Measurements from ENCODE around the gene TSSC4.

Gene TSSC4

GRCh38 chr11:2450321-2451041, 49.9 kb downstream of the TSSC4 start:
- no peak for DNase-seq

GRCh38 chr11:2451336-2451735, 50.8 kb downstream of the TSSC4 start:
- DNase-seq = no peak

GRCh38 chr11:2451916-2452315, 51.4 kb downstream of the TSSC4 start:
- DNase-seq = no peak

GRCh38 chr11:2452321-2453012, 51.9 kb downstream of the TSSC4 start:
- DNase-seq = no peak

GRCh38 chr11:2453436-2453835, 52.9 kb downstream of the TSSC4 start:
- DNase-seq = no peak
